GM19239 (cell line): Measurements from ENCODE around the gene PSPC1.

Source experiments
- DNase-seq: peaks from one replicate; pipeline ENCODE4 v3.0.0; 2011; ENCODE audit warnings: low spot score; ENCODE audit not compliant: insufficient read length
- FAIRE-seq: peaks from 2 replicates; lab custom pipeline; 2011; peaks lifted over from hg19 to GRCh38; lab: Jason Lieb, UNC

The PSPC1 gene

DNA sequence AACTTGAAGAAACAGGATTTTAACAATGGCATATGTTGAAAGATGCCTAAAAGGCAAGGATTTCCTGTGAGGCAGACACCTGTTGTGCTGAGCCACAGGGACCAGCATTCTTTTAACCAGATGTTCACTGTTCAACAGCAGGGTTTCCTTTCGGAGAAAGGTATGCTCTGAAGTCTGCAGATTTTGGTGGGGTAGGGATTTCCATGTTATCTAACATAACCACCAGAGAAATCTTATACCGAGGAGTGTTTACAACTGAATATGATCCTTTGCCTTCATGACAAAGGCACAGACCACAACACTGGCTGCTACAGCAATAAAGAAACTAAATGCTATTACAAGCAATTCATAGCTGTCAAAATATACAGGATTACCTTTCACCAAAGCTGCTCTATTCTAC lies 101.2 kb downstream of the PSPC1 start:
- FAIRE-seq (no peak), DNase-seq (no peak)

DNA sequence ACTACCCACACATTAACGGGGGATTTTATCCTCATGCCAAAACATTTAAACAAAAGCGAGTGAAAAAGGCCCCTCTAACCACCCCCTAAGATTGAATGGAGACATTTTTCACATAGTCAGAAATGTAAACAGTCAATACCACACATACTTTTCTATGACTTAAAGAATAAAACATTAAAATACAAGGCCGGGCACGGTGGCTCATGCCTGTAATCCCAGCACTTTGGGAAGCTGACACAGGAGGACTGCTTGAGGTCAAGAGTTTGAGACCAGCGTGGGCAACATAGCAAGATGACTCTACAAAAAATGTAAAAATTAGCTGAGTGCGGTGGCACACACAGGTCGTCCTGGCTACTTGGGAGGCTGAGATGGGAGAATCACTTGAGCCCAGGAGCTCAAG lies 102.0 kb downstream of the PSPC1 start:
- FAIRE-seq (no peak), DNase-seq (no peak)

DNA sequence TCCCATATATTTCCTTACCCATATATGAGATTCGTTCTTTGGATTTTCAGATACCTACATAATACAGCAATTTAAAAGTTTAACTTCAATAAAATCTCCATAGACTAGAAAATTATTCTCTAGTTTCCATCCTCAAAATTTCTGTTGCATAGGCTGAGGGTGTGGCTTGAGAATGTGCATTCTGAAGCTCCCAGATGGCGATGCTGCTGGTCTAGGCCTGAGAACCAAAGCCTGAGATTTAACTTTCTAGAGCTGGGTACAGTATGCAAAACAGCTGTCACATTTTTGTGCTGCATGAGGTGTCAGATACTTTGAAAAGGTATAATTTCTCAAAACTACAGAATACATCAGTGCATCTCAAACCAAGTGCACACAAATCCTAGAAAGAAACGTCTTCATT lies 106.6 kb downstream of the PSPC1 start:
- no peak for DNase-seq
- FAIRE-seq, result no peak

DNA sequence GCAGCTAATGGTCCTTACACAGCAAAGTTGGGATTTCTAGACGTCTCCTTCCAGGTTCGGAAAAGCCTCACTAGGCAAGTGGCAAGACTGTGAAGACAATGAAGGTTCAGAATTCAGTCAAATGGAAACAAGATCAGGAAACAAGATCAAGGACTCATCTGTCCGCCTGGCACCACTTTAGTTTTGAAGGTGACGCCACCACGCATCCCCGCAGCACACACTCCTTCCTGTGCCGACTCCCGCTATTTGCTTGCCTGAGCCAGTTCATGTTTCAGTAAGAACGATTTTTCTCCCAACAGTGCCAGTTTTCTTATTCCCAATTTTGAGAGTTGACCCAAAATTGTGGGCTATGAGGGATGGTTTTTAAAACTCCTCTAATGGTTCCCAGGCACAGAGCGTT lies 107.8 kb downstream of the PSPC1 start:
- FAIRE-seq (no peak), DNase-seq (no peak)

DNA sequence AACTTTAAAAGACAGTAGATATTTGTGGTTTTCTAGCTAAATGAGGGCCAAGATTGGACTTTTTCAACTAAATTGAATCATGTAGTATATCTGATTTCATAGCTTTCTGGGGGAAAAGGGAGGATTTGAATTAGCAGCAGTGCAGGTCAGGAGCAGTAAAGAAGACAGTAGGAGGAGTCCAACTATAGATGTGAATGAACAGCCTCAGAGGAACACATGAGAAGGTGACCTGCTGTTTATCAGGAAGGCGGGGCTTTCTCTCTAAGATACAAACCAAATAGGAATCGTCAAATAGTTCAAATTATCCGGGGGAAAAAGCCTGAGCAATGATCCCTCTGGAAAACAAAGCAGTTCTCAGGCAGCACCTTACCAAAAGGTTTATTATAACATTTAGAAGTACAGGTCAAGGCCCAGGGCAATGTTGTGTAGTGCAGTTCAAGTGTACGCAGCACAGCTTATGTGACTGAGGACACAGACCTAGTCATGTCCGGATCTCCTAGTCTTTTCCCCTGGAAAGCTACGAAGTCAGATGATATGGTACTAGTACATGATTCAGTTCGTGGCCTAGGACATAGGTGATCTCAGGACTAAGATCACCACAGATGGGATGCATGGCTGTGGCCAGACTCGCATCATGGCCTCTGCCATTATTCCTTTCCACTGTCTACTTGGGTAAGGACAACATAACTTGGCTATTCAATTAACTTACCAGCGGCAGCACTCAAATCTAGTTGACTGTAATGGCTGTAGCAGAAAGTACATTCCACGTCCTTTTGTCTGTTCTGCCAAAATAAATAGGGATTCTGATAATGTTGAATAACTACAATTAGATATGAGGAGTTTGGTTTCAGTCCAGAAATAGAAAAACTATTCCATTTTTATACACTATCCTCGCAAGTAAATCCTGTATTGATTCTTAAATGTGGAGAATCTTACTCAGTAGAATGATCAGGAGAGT lies 109.0 kb downstream of the PSPC1 start:
- FAIRE-seq (peak; percentile 45), DNase-seq (no peak)

DNA sequence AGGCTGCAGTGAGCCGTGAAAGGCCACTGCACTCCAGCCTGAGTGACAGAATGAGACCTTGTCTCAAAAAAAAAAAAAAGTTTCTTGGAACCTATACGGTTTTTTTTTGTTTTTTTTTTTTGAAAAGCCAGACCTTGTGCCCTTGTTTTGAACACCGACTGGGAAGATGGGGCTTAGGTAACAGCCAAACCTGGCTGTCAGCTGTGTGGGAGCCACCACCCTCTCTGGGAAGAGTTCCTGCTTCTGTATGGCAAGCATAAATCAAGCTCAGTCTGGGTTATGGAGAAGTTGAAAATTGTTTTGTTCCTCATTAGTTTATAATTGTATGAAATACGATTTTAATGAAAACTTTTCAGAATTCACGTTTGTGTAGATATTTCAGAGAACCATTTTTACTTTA lies 109.8 kb downstream of the PSPC1 start:
- DNase-seq, result no peak
- FAIRE-seq, result no peak

DNA sequence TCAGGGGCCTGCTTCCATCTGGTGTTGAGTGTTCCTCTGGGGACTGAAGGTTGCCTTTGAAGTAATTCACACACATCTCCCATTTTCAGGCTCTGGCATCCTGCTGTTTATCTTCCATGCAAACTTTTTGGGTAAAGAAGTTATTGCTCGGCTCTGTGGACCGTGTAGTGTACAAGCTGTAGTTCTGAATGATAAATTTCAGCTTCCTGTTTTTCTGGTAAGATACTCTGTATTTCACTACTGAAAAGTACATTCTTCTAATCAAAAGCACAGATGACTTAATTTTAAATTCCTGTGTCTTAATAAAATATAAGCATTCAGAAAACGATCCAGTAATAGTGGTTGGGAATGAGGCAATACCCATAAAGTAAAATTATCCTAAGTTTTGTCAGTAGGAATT lies 112.6 kb downstream of the PSPC1 start:
- FAIRE-seq, result no peak
- no peak for DNase-seq

DNA sequence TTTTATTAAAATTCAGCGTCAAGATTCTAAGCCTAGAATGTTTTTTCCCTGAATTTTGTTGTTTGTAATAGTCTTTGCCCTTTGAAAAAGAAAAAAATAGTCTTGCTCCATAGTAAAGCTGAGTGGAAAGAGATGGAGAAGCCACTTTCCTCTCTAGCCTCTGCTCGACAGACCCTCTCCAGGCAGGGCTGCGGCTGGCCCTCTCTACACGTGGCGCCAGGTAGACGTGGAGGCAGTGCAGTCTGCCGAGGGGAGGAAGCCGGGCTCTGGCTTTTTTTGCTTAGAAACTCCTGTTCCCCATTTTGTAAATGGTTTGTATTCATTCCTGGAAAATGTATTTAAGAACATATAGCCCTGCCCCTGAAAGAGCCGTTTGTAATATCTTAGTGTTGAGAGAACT lies 114.0 kb downstream of the PSPC1 start:
- DNase-seq (no peak), FAIRE-seq (no peak)

DNA sequence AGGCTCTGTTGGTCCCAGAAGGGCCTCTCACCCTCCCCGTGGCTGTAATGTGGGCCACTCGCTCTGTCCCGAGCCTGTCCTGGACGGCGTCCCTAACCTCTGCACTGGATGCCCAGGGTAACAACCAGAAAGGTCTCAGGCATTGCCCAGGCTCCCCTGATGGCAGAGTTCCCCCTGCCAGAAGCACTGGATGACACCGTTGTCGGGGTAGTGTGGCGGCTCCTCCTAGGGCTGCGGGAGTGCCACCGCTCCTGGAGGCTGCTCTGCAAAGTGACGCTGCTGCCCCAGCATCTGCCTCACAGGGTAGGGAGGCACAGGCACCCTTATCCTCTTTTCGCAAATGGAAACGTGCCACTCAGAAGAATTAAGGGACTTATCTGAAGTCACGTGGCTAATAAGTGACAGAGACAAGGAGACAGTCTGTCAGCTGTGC lies 117.3 kb downstream of the PSPC1 start:
- FAIRE-seq (no peak), DNase-seq (no peak)

DNA sequence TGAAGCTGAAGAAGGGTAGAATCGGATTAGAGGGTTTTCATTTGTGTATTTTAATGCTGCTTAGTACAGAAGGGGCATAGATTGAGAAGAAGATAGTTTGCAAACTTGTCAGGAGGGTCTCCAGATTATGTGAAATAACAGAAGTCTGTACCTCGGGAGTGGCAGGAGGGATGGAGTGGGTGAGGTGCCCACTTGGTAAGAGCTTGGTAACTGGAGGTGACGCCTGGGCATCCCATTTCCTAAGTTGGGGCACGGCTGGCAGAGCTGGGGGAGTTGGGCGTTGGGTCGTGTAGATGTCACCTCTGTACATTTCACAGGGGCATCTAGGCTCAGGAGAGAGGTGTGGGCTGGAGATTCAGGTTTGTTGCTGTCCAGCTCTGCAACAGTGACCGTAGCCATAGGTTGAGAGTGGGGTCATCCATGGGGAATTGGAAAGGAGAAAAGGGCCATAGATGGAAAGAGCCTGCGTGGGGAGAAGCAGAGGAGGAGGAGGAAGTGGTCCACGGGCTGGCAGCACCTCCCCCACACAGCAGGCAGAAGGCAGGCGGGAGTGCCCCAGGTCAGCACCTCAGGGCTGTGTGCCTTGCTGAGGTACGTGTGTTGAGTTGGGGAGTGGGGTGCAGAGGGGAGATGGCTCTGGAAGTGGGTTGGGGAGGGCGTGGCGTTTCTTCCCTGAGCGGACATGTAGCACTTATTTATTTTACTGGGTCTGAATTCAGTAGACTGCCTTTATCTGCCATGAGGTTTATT lies 118.1 kb downstream of the PSPC1 start:
- no peak for DNase-seq
- no peak for FAIRE-seq

DNA sequence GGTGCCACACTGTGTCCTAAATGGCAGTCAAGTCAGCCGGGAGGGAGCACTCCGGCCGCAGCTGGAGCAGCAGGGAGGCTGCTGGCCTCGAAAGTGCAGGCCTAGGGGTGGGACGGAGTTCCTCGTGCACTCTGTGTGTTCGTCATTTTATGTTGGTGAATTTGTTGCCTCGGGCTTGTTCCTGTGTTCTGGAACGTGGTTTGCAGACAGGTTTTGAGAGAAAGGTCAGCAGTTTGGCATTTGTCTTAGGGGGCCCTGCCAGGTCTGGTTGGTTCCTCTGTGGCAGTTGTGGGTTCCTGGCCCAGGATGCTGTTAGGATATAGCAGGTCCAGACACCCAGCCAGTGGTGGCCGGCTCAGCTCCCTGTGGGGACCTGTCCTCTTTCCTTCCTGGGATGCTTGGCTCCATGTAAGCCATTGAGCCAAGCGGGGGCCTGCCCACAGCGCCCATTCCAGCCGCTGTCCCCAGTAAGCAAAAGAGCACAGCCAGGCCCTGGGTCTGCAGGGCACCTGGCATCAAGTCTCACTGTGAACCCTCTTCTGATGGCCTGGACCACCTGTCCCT lies 119.2 kb downstream of the PSPC1 start:
- FAIRE-seq, result no peak
- DNase-seq, result no peak

DNA sequence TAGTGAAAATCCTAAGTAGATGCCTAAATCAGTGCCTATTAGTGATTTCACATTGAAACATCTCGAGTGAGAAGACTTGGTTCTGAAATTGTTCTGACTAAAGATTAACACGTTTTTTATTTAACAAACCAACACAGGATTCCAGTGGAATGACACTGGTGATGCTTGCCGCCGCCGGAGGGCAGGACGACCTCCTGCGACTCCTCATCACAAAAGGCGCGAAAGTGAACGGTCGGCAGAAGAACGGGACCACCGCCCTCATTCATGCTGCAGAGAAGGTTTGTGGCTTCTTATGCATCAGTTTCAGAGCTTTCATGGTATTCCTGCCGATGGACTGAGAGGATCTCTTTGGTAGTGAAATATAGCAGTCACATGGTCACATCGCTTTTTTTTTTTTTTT lies 121.2 kb downstream of the PSPC1 start:
- DNase-seq, result no peak

DNA sequence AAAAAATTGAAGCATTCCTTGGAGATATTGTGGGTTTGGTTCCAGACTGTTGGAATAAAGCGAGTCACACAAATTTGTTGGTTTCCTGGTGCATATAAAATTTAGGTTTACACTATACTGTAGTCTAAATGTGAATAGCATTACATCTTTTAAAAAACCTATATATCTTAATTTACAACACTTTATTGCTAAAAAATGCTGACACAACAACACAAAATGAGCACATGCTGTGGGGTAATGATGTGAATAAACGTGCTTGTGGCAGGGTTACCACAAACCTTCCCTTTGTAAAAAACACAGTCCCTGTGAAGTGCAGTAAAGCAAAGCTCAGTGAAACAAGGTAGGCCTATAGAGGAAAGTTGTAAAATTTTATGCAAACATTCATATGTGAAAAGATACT lies 121.6 kb downstream of the PSPC1 start:
- FAIRE-seq, result no peak

More for the DNA sequence above, 121.2 kb downstream of the PSPC1 start:
- no peak for FAIRE-seq

DNA sequence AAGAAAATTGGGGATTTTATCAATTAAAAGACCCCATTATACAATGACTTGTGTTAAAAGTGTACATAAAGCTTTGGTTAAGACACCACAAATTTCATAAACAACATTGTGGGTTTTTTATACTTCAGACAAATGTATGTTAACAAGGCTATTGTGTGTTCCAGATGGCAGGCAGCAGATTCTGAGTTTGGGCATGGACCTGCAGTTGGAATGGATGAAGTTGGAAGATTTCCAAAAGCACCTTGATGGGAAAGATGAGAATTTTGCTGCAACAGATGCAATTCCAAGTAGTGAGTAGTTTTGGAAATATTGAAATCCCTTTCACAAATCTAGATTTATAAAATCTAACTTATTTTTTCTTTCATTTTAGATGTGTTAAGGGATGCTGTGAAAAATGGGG lies 123.9 kb downstream of the PSPC1 start:
- FAIRE-seq (no peak), DNase-seq (no peak)

More for the DNA sequence above, 121.6 kb downstream of the PSPC1 start:
- no peak for DNase-seq

DNA sequence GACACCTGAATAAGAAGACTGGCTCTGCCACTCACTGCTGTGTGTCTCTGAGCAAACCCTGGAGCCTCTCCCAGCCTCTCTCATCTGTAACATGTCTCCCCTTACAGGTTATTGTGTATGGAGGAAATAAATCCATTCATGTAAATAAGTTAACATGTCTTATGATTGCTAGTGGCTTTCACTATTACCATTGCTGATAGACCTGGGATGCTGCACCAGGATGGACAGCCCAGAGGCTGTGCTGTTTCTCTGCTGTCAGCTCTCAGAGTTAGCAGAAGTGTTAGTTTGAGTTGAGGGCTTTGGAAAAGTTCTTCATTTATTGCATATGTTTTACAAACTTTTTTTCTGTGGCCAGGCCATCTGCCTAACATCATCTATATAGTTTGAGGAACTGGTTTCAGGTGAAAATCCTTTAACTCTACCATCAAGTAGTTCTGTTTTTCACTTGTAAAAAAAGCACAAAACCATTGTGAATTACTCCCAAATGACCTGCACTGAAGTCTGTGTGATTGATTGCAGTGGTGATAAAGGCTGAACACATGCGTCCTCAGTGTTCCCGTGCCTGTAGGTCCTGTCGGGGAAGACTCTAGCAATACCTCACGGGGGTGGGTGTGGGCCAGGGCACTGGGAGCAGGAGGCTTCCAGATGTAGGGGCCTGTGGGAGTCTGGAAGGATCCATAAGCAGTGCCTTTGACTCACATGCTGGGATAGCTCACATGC lies 124.7 kb downstream of the PSPC1 start:
- DNase-seq (no peak), FAIRE-seq (no peak)
